Tibial artery (tissue), 4 donors: ENCODE measurements around the gene DHX15.

ENCODE experiments used
- DNase-seq, 2 donors: peaks; one replicate each; pipeline ENCODE4 v3.0.0-alpha.2; 2019
- H3K27ac ChIP-seq, 2 donors: fragments of 200-600 bp; sonication (generic) in 1 of 2; 1 replicate in 1 of 2; 2 replicates in 1 of 2; pipeline ENCODE4 v1.5.1; 2018 to 2019; ENCODE audit warnings: mild to moderate bottlenecking in 1 of 2
- H3K27me3 ChIP-seq, 2 donors: fragments of 200-600 bp; sonication (generic) in 1 of 2; one replicate each; pipeline versions ENCODE4 v1.5.1 to v1.6.0; 2016 to 2019
- H3K36me3 ChIP-seq, 3 donors: fragments of 200-600 bp; sonication (generic) in 2 of 3; one replicate each; pipeline ENCODE4 v1.5.1; 2016 to 2019; ENCODE audit warnings: mild to moderate bottlenecking in 2 of 3
- H3K4me1 ChIP-seq, 4 donors: fragments of 200-600 bp; sonication (generic) in 2 of 4; 1 replicate in 3 of 4; 2 replicates in 1 of 4; pipeline ENCODE4 v1.5.1; 2016 to 2019
- H3K4me3 ChIP-seq, 2 donors: fragments of 200-600 bp; sonication (generic) in 1 of 2; 1 replicate in 1 of 2; 2 replicates in 1 of 2; pipeline ENCODE4 v1.5.1; 2018 to 2019; ENCODE audit warnings: mild to moderate bottlenecking in 2 of 2
- H3K9me3 ChIP-seq, 3 donors: fragments of 200-600 bp; sonication (generic) in 1 of 3; one replicate each; pipeline ENCODE4 v1.5.1; 2016 to 2019
- intact Hi-C: fragments of 100-400 bp; cut with DNase I; formaldehyde crosslinking; loops from one replicate; pipeline ENCODE4 v1.15.0; 2023; ENCODE audit warnings: low total_unique reads
- TF ChIP-seq, protein P1 (sequence below), 2 experiments: fragments of 200-600 bp in 1 of 2; fragments of 450-650 bp in 1 of 2; IDR thresholded peaks; one replicate each; pipeline ENCODE4 v1.5.1; 2017 to 2019; ENCODE audit warnings: antibody characterized with exemption in 2 of 2, mild to moderate bottlenecking in 1 of 2, moderate library complexity in 1 of 2

DHX15 gene

DNA sequence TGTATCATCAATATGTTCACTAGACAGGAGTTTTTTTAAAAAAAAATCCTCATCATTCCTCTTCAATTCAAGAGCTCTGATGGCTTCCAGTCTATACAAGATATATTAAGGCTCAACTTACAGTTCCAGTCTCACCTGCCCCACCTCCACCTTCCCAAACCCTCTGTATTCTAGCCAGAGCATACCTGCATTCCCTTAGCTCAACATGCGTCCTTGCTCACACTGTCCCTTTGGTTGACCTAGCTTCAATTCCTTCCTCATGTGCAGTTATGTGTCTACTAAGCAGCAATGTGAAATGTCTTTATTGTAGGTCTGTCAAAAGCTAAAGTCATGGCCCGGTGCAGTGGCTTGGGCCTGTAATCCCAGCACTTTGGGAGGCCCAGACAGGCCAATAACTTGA lies 10.8 kb downstream of the DHX15 start:
- Histone ChIP-seq H3K27ac (no peak overlapping the region), H3K4me3 (no peak overlapping the region), H3K9me3 (no peaks in the 10 kb centered on the region), H3K36me3 (peaks cover 21 to 49% (median 24%) of the 10 kb centered on the region in 3 donors), H3K27me3 (no peaks in the 10 kb centered on the region), H3K4me1 (peaks cover 0 to 67% (median 12%) of the 10 kb centered on the region in 4 donors)
- intact Hi-C loops: no loop called here
- TF ChIP-seq, protein P1, sequence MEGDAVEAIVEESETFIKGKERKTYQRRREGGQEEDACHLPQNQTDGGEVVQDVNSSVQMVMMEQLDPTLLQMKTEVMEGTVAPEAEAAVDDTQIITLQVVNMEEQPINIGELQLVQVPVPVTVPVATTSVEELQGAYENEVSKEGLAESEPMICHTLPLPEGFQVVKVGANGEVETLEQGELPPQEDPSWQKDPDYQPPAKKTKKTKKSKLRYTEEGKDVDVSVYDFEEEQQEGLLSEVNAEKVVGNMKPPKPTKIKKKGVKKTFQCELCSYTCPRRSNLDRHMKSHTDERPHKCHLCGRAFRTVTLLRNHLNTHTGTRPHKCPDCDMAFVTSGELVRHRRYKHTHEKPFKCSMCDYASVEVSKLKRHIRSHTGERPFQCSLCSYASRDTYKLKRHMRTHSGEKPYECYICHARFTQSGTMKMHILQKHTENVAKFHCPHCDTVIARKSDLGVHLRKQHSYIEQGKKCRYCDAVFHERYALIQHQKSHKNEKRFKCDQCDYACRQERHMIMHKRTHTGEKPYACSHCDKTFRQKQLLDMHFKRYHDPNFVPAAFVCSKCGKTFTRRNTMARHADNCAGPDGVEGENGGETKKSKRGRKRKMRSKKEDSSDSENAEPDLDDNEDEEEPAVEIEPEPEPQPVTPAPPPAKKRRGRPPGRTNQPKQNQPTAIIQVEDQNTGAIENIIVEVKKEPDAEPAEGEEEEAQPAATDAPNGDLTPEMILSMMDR (IDR thresholded peaks at IDR 0.05): no peak
- no peak for DNase-seq

- Histone ChIP-seq H3K9me3 (no peaks in the 10 kb centered on the region), H3K4me3 (no peak overlapping the region), H3K27me3 (no peaks in the 10 kb centered on the region), H3K4me1 (peaks cover 0 to 58% (median 8%) of the 10 kb centered on the region in 4 donors), H3K36me3 (peaks cover 16 to 46% (median 17%) of the 10 kb centered on the region in 3 donors), H3K27ac (no peak overlapping the region)
- intact Hi-C loops: no loop called here
- TF ChIP-seq, protein P1 (IDR thresholded peaks at IDR 0.05): no peak
- no peak for DNase-seq
These were observed 13.6 kb downstream of the DHX15 start for GRCh38 chr4:24570574-24571236.

DNA sequence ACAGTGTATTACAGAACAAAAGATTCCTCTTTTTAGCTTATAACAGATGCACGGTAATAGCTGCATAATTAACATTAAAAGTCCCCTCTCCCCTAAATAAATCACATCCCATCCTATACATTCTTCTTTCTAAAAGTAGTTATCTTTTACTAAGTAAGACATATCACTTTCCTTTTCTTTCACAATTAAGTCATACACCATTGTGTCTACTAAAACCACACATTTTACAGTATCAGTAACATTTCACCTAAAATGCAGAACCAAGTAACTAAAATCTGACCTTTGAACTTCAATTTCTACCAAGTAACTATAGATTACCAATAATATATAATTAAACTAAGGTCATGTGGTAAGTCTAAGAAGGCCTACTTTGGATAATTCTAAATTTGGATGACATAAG lies 14.2 kb downstream of the DHX15 start:
- Histone ChIP-seq H3K4me1 (peaks cover 0 to 63% (median 9%) of the 10 kb centered on the region in 4 donors), H3K36me3 (peaks cover 10 to 40% (median 15%) of the 10 kb centered on the region in 3 donors), H3K9me3 (no peaks in the 10 kb centered on the region), H3K27ac (no peak overlapping the region), H3K27me3 (no peaks in the 10 kb centered on the region), H3K4me3 (no peak overlapping the region)
- TF ChIP-seq, protein P1 (IDR thresholded peaks at IDR 0.05): no peak
- intact Hi-C loops: no loop called here
- DNase-seq: no peak

GRCh38 chr4:24569662-24570061 lies 14.7 kb downstream of the DHX15 start:
- TF ChIP-seq, protein P1 (IDR thresholded peaks at IDR 0.05): no peak
- H3K27ac ChIP-seq: no peak overlapping the region
- no peaks in the 10 kb centered on the region for H3K27me3 ChIP-seq
- H3K4me1 ChIP-seq: peaks cover 0 to 68% (median 10%) of the 10 kb centered on the region in 4 donors
- no peak overlapping the region for H3K4me3 ChIP-seq
- no peak for DNase-seq
- H3K9me3 ChIP-seq: no peaks in the 10 kb centered on the region
- intact Hi-C loops: no loop called here
- H3K36me3 ChIP-seq: peaks cover 5 to 35% (median 15%) of the 10 kb centered on the region in 3 donors

DNA sequence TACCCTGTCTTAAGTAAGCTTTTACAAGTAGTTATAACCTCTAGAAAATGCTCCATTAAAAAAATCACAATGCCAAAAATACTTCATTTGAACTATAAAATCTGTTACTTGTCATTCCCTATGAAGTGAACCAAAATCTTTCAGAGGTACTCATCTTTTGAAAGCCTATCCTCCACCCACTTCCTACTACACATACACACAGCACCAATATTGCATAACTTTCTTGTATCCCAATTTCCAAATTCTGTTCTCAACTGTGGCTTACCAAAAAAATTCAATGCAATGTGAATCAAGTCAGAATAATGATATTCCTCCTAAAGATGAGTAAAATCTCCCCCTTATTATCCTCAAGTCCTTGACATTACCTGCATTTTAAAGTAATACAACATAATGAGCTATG lies 15.9 kb downstream of the DHX15 start:
- TF ChIP-seq, protein P1 (IDR thresholded peaks at IDR 0.05): no peak
- Histone ChIP-seq H3K4me3 (no peak overlapping the region), H3K27me3 (no peaks in the 10 kb centered on the region), H3K4me1 (peaks cover 0 to 67% (median 10%) of the 10 kb centered on the region in 4 donors), H3K9me3 (no peaks in the 10 kb centered on the region), H3K27ac (no peak overlapping the region), H3K36me3 (peaks cover 3 to 30% (median 11%) of the 10 kb centered on the region in 3 donors)
- intact Hi-C loops: no loop called here
- DNase-seq: no peak
